ENCODE measurements around the gene STX10.
A peak's percentile ranks its signal among the peaks of the same experiment; 100 is the strongest.

Gene STX10

DNA sequence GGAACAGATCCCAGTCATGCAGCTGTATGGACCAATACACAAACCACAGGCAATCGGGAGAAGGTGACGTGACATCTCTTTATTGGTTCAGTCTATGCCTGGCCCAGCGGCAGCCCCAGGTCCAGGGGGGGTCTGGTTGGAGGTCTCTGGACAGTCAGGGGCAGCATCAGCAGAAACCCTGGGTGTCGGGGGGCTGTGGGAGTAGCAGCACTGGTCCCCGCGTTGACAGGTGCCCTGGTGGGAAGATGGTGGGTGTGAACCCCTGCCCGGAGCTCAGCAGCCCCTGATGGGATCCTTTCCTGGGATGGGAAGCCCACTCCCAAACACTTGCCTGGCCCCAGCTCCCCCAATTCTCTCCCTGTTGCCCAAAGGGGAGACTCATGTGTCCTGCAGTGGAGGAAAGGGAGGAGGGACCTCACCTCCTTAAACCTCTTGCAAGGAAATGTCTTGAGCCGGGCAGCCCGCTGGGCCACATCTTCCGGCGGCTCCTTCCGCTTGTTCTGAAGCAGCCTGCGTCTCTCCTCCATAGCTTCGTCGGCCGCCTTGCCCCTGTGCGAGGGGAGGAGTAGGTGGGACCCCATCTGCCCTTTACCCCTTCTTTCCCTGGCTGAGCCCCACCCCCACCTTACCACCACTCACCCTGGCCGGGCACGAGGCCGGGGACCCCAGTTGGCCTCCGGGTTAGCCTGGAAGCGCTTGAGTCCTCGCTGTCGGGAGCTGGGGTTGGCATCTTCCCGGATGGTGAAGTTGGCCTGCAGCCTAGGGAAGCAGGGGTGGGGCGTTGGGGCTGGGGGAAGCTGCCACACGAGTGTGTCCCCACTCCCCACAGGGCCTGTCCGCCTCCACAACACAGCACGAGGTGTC, 45.1 kb downstream of the STX10 start:
- Mint-ChIP-seq H3K27me3 (no peaks in the 10 kb centered on the region), H3K36me3 (ENCODE audit: low read depth) (peaks cover 22% of the 10 kb centered on the region), H3K27ac (peak overlapping the region; percentile 83), H3K4me3 (peak overlapping the region; percentile 82), H3K9me3 (no peaks in the 10 kb centered on the region), H3K4me1 (ENCODE audit: low read depth) (peaks cover 42% of the 10 kb centered on the region)

DNA sequence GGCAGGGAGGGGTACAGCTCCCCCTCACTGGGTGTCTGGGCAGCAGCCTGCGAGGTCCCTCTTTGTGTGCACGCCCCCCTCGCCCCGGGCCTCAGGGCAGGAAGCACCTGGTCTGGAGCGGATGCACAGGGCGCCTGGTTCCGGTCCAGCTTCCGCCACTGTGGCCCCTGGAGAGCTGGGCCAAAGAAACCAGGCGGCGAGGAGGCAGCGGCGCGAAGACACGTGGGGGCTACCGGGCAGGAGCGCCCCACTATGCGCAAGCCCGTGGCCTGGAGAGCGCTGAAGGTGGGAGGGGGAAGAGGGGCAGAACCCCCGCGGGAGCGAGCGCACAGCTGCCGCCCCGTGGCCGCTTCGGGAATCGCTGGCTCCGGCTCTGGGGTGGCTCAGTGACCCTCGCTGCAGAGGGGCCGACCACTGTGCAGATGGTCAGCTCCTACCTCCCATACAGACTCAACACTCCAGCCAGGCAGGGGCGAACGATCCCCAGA, 45.8 kb downstream of the STX10 start:
- H3K27ac Mint-ChIP-seq: peak overlapping the region; percentile 83
- no peaks in the 10 kb centered on the region for H3K27me3 Mint-ChIP-seq
- H3K9me3 Mint-ChIP-seq: no peaks in the 10 kb centered on the region
- peaks cover 22% of the 10 kb centered on the region for H3K36me3 Mint-ChIP-seq (ENCODE audit: low read depth)
- peak overlapping the region; percentile 82 for H3K4me3 Mint-ChIP-seq
- H3K4me1 Mint-ChIP-seq (ENCODE audit: low read depth): peaks cover 48% of the 10 kb centered on the region

DNA sequence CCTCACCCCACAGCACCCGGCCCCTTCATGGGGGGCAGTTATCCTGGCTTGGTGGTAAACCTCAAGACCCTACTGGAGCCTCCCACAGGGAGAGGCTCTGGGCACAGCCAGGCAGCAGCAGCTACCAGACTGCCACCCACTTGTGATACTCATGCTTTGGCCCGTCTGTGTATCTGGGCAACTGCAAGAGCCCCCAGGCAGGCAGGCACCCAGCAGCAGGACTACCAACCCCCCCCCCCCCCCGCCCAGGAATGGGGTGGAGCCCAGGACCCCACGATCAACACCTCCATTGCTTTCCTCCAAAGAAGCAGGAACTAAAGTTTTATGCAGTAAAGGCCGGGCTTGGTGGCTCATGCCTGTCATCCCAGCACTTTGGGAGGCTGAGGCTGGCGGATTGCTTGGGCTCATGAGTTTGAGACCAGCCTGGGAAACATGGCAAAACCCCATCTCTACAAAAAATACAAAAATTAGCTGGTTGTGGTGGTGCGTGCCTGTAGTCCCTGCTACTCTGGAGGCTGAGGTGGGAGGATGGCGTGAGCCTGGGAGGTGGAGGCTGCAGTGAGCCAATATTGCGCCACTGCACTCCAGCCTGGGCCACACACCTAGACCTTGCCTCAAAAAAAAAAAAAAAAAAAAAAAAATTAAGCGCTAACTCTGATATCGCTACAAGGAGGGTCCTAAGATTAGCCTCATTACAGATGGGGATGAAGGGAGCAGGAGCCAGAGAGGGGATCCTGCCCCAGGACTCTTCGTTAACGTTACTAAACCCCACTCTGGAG, 46.4 kb downstream of the STX10 start:
- Mint-ChIP-seq H3K4me1 (ENCODE audit: low read depth) (peaks cover 52% of the 10 kb centered on the region), H3K27me3 (peaks cover 3% of the 10 kb centered on the region), H3K36me3 (ENCODE audit: low read depth) (peaks cover 18% of the 10 kb centered on the region), H3K4me3 (peak overlapping the region; percentile 82), H3K9me3 (no peaks in the 10 kb centered on the region), H3K27ac (no peak overlapping the region)

DNA sequence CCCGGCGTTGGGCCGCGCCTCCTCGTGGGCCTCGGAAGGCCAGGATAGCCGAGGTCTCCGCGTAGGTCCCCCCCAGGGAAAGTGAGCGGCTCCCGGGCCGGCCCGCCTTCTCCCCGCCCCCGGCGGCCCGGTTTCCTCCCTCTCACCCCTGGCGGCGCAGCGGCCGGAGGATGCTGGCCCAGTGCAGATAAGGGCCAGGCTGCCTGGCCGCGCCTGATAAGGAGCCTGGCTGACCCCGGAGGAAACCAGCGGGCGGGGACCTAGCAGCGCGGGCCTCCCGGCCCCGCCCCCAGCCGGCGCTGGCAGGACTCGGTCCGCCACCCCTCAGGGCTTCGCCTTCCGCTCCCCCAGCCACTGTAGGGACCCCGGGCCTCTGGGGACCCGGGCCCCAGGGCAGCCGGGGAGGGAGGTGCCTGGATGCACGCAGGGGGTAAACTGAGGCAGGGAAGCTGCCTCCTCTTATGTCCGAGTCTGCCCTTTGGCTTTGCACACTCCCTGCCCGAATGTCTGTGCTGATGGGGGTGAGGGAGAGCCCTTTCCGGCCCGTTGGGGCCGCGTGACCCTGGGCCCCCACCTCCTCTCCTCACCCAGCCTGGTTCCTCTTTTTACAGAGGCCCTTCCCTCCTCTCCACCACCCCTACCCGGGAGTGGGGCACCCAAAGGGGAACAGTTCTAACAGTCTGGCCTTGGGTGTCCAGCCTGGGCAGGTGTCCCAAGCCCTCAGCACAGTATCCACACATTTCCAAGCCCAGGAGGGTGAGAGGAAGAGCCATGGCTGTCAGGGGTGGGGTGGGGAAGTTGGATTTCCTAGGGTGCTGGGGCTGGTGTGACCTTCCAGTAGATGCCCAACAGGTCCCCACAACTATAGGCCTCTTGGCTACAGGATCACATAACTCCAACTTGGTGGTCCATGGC, 47.3 kb downstream of the STX10 start, which contains the start of gene LYL1:
Gene LYL1 (minus strand): TSS at position 193 of the 915 bp plus-strand sequence. CDS start 1,687 bp downstream, outside the sequence.
- Mint-ChIP-seq H3K9me3 (no peaks in the 10 kb centered on the region), H3K27me3 (peaks cover 3% of the 10 kb centered on the region), H3K4me1 (ENCODE audit: low read depth) (peaks cover 60% of the 10 kb centered on the region), H3K36me3 (ENCODE audit: low read depth) (peaks cover 18% of the 10 kb centered on the region), H3K4me3 (peak within 1 kb of the TSS; percentile 75), H3K27ac (peak within 1 kb of the TSS; percentile 66)

DNA sequence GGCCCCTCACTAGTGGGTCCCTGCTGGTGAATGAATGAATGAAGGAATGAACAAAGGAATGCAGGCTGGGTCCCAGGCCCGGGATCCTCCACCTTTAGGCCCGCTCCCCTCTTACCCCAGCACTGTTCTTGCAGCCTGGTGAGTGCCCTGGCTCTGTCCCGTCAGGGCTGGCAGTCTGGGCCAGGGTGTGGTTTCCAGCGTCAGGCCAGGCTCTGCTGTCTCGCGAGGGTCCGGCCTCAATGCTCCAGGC, 47.8 kb downstream of the STX10 start:
- Mint-ChIP-seq H3K27ac (no peak overlapping the region), H3K4me1 (ENCODE audit: low read depth) (peaks cover 62% of the 10 kb centered on the region), H3K4me3 (peak overlapping the region; percentile 75), H3K27me3 (peaks cover 4% of the 10 kb centered on the region), H3K36me3 (ENCODE audit: low read depth) (peaks cover 14% of the 10 kb centered on the region), H3K9me3 (no peaks in the 10 kb centered on the region)

DNA sequence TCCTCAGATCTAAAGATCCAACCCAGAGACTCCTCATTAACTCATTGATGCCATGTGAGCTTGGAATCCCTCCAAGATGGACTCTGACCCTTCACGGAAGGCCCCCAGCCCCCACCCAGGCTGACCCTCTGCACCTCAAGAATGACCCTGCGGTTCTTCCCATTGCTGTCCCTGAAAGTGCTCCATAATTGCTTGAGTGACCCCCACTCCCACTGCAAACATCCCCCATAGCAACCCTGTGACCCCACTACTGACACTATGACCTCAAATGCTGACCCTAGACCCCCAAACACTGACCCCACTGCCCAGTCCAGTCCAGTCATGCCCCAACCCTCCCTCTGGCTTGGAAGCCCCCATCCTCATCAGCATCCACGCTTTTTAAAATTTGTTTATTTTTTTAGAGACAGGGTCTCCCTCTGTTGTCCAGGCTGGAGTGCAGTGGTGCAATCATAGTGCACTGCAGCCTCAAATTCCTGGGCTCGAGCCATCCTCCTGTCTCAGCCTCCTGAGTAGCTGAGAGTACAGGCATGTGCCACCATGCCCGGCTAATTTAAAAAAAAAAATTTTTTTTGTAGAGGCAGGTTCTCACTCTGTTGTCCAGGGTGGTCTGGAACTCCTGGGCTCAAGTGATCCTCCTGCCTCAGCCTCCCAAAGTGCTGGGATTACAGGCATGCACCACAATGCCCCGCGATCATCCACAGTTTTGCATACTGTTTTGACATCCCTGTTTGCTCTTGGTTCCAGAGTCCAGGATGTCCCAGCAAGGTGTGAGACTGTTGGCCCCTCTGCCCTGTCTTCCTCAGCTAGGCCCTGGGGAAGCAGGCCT, 48.4 kb downstream of the STX10 start:
- Mint-ChIP-seq H3K4me3 (peak overlapping the region; percentile 75), H3K36me3 (ENCODE audit: low read depth) (peaks cover 12% of the 10 kb centered on the region), H3K4me1 (ENCODE audit: low read depth) (peaks cover 67% of the 10 kb centered on the region), H3K9me3 (no peaks in the 10 kb centered on the region), H3K27me3 (peaks cover 9% of the 10 kb centered on the region), H3K27ac (peak overlapping the region; percentile 66)

DNA sequence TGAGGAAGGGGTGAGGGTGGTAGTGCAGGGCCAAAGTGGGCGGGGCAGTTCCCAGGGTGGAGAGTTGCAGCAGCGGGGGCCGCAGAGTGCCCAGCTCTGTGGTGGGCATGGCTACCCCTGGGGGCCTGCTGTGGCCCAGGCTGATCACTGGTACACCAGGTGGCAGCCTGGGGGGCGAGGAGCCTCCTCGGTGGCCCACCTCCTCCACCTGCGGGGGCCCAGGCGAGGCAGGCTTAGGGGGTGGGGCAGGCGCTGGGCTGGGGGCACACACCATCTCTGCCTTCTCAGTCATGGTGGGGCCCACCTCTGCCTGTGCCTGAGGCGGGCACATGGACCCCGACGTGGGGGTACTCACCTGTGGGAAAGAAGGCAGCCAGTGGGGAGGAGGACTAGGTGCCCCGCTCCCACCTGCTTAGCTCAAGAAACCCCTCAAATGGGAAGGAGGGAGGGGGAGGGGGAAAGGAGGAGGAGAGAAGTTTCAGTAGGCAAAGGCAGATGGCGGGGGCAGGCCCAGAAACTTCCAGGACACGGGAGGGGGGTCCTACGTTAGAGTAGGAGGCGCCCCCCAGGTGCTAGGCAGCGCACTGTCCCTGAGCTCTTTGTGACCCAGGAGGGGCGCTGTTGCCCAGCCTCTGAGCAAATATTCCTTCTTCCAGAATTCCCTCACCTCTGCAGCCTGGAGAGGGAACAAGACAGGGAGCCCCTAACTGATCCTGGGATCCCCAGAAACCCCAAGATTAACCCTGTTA, 49.2 kb downstream of the STX10 start:
- Mint-ChIP-seq H3K36me3 (ENCODE audit: low read depth) (peaks cover 8% of the 10 kb centered on the region), H3K4me3 (peak overlapping the region; percentile 75), H3K4me1 (ENCODE audit: low read depth) (peaks cover 73% of the 10 kb centered on the region), H3K9me3 (no peaks in the 10 kb centered on the region), H3K27ac (no peak overlapping the region), H3K27me3 (peaks cover 16% of the 10 kb centered on the region)

DNA sequence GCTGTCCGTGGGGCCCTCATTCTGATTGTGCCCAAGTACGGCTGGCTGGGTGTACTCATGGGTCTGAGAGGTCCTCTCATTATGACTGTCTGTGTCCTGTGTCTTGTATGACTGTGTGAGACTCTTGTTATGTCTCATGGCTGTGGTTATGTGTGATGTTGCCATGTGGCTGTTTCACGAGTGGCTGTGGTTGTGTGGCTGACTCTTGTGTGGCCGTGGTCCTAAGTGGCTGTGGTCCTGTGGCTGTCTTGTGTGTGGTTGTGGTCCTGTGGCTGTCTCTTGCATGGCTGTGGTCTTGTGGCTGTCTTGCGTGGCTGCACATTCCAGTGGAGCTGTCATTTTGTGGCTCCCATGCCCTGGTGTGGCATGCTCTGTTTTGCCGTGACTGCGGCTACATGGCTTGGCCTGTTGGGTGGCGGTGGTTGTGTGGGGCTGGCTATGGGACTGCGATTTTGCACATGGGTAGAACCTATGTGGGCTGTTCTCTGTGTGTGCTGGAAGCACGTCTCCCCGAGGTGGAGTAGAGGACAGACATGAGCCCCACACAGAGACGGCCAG, 50.1 kb downstream of the STX10 start:
- H3K4me1 Mint-ChIP-seq (ENCODE audit: low read depth): peaks cover 71% of the 10 kb centered on the region
- H3K36me3 Mint-ChIP-seq (ENCODE audit: low read depth): peaks cover 7% of the 10 kb centered on the region
- no peaks in the 10 kb centered on the region for H3K9me3 Mint-ChIP-seq
- H3K27me3 Mint-ChIP-seq: peaks cover 20% of the 10 kb centered on the region
- H3K27ac Mint-ChIP-seq: peak overlapping the region; percentile 96
- H3K4me3 Mint-ChIP-seq: peak overlapping the region; percentile 73

DNA sequence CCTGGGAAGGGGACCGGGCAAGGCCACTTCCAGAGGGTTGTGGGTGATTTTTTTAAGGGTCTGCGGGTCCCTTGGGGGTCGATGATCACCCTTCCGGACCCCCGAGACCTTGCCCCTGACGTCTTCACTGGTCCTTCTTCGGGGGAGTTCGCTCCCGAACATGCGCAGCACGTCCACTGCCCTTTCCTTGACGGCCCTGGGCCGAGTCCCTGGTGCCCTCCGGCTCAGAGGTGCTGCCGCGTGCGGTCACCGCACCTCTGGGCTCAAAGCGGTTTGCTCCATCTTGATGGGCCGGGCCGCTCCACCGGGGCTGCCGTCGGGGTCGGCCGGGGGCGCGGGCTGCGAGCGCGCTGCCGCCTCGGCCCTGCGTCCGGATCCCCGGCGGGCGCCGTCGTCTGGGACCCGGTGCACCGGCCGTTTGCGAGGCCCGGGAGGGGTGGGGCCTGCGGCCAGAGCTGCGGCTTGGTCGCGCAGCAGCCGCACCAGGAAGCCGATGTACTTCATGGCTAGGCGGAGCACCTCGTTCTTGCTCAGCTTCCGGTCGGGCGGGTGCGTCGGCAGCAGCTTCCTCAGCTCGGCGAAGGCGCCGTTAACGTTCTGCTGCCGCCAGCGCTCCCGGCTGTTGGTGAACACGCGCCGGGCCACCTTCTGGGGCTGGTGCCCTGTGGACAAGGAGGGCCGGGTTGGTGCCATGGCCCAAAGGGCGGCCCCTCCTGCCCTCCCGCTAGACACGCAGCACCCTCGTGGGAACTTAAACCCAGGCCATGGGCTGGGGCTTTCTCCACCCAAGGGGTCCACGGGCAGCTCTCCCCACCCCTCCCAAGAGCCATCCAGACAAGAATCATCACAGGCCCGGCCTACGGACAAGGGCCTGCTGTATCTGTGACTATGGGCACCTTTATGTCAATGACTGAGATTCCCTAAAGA, 50.8 kb downstream of the STX10 start:
- Mint-ChIP-seq H3K9me3 (no peaks in the 10 kb centered on the region), H3K27ac (peak overlapping the region; percentile 96), H3K4me1 (ENCODE audit: low read depth) (peaks cover 69% of the 10 kb centered on the region), H3K36me3 (ENCODE audit: low read depth) (peaks cover 7% of the 10 kb centered on the region), H3K4me3 (peak overlapping the region; percentile 73), H3K27me3 (peaks cover 25% of the 10 kb centered on the region)

DNA sequence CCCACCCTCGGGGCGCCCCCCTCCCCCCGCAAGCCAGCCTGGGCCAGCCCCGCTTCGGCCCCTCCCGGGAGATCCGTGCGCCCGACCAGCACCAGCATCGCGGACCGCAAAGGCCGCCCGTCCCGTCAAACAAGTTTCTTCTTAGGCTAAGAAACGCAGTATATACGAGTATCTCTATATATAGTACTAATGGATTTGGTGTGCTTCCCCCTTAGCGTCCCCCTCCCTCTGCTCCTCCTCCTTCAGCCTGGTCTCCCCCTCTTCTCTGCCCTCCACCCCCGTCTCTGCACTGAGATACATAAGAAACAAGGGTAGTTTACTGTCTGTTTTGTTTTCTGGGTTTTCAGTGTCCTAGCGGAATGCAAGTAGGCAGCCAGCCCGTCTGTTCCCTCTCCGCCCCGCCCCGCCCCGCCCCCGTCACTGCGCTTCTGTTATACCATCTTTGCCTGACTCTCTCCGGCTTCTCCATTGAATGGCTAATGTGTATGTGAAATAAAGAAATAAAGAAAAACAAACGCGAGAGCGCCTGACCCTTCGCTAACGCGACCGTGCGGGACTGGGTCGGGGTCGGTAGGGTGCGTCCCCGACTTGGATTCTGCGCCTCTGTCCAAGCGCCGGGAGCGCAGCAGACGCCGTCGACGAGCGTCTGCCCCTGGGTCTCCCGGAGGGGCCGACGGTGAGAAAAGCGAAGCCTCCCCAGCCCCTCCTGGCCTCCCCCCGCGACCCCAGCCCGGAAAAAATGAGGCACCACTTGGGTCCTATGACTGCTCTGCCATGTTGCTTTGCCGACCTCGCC, 51.7 kb downstream of the STX10 start:
- Mint-ChIP-seq H3K4me3 (peak overlapping the region; percentile 62), H3K9me3 (no peaks in the 10 kb centered on the region)

DNA sequence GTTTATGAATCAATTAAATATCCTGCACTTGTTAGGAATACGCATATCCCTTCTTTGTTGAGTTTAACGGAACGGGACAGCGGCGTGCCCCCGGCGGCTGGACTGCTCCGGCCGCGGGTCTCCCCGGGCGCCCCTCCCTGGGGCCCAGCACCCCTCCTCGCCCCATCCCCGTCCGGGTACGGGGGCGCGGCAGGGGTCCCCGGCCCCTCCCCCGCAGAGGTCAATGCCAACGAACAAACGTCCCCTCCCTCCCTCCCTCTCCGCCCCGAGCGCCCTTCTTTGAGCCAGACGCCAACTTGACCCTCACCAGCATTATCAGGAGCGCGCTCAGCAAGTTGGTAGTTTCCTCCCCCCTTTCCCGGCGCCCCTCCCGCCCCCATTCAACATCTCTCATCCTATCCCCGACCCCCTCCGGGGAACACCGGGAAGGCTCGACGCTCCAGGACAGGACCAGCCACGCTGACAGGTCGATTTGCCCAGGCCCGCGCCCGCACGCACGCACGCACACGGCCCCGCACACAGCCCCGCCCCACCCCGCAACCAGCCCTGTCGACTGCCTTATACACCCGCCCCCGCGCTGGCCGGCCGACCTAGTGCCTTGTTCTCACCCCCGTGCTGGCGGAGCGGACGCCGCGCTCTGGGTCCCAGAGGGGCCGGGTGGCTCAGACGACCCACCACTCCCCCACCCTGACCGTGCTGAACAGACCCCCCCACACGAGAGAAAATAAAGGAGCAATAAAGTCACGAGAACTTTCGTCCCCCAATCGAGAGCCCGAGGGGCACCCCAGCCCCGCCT, 52.5 kb downstream of the STX10 start:
- Mint-ChIP-seq H3K27ac (no peak overlapping the region), H3K36me3 (ENCODE audit: low read depth) (peaks cover 7% of the 10 kb centered on the region), H3K9me3 (no peaks in the 10 kb centered on the region), H3K4me1 (ENCODE audit: low read depth) (peaks cover 61% of the 10 kb centered on the region), H3K27me3 (peaks cover 25% of the 10 kb centered on the region), H3K4me3 (peak overlapping the region; percentile 67)

More for the DNA sequence above, 51.7 kb downstream of the STX10 start:
- peaks cover 7% of the 10 kb centered on the region for H3K36me3 Mint-ChIP-seq (ENCODE audit: low read depth)
- peaks cover 66% of the 10 kb centered on the region for H3K4me1 Mint-ChIP-seq (ENCODE audit: low read depth)
- peaks cover 25% of the 10 kb centered on the region for H3K27me3 Mint-ChIP-seq
- H3K27ac Mint-ChIP-seq: peak overlapping the region; percentile 81

Measured in stimulated activated naive CD8-positive, alpha-beta T cell treated with anti-CD3 and anti-CD28 coated beads, Interleukin-15, Interleukin-2, amounts not matched to agents 100 ng/mL and 50 ng/mL, for 24 hours (primary cell).